ENCODE results near the gene GPC1.

DNA sequence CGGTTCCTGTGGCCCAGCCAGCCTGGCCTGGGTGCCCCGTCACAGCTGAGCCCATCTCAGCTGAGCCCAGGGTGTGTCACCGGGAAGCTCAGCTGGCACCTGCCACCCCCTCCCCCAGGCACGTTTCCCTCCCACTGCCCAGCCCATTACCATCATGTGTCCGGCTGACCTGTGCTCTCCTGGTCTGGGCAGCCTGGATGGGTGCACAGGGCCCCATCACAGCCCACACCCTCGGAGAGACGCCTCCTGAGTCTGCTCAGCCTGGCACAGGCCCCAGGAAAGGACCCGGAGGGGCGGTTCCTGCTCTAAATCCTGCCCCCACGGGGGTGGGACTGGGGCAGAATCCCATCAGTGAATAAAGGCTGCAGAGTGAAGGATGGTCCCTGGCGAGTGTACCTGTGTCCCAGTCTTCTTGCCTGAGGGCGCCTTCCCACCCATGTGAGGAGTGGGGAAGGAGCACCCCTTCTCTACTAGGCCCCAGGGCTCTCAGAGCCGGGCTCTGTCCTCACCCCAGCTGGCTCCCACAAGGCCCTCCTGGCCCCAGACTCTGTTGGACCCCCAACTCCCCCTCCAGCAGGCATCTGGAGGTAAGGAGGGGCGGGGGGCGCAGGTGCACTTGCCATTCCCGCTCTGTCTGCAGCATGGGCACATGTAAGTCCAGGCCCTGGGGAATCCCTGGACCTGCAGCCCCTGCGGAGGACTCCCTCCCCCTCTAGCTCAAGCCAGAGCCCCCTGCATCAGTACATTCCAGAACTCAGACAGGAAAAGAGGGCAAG is 21.2 kb downstream of the GPC1 start:
- TF ChIP-seq, protein P1, sequence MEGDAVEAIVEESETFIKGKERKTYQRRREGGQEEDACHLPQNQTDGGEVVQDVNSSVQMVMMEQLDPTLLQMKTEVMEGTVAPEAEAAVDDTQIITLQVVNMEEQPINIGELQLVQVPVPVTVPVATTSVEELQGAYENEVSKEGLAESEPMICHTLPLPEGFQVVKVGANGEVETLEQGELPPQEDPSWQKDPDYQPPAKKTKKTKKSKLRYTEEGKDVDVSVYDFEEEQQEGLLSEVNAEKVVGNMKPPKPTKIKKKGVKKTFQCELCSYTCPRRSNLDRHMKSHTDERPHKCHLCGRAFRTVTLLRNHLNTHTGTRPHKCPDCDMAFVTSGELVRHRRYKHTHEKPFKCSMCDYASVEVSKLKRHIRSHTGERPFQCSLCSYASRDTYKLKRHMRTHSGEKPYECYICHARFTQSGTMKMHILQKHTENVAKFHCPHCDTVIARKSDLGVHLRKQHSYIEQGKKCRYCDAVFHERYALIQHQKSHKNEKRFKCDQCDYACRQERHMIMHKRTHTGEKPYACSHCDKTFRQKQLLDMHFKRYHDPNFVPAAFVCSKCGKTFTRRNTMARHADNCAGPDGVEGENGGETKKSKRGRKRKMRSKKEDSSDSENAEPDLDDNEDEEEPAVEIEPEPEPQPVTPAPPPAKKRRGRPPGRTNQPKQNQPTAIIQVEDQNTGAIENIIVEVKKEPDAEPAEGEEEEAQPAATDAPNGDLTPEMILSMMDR (IDR thresholded peaks at IDR 0.05): no peak
- no peak for TF ChIP-seq POLR2A (IDR thresholded peaks at IDR 0.05)

Data from uterus (tissue), 2 donors.